Fibroblast of mammary gland (primary cell): Measurements from ENCODE around the gene CTTN.
A peak's percentile ranks its signal among the peaks of the same experiment; 100 is the strongest.
"Not testable (repeated sequence)": the region's sequence is repeated elsewhere in the genome, so short reads cannot be mapped to it uniquely, and the experiment has no call there.

Source experiments
- DNase-seq: peaks from one replicate; pipeline ENCODE4 v3.0.0-alpha.2; 2010; ENCODE audit warnings: low read depth
- H3K4me3 ChIP-seq: 2 replicates; pipeline ENCODE4 v1.5.1; 2011; ENCODE audit warnings: low read depth, mild to moderate bottlenecking, low read length, moderate library complexity; ENCODE audit not compliant: control insufficient read depth
- CTCF ChIP-seq: conservative IDR thresholded peaks from 2 replicates; pipeline ENCODE4 v1.5.1; 2011; ENCODE audit warnings: low read depth, low read length, inconsistent platforms; ENCODE audit not compliant: control insufficient read depth, insufficient read depth

The CTTN gene

GRCh38 chr11:70387564-70387963, 10.8 kb upstream of the CTTN start:
- DNase-seq = no peak
- no peak for TF ChIP-seq CTCF
- H3K4me3 ChIP-seq = no peak overlapping the region

DNA sequence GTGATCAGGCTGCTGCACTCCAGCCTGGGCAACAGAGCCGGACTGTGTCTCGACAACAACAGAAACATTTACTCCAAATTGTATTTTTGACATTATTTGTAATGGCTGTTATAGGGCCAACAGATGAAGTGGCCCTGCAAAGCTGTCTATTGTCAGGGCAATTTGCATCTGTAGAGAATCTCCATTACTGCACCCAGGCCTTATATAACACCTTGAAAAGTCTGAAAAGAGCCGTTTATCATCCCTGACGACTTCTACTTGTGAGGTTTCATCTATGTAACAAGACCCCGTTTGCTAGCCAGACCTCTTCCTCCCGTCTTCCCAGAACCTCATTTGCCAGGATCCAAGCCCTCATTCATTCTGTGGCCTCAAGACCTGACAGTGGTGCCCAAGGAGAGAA, 9.1 kb upstream of the CTTN start:
- DNase-seq = no peak
- no peak overlapping the region for H3K4me3 ChIP-seq
- TF ChIP-seq CTCF = no peak

- DNase-seq, H3K4me3 ChIP-seq: not testable (repeated sequence)
Observed at GRCh38 chr11:70390882-70391281, 7.4 kb upstream of the CTTN start.

- no peak overlapping the region for H3K4me3 ChIP-seq
- TF ChIP-seq CTCF = no peak
- no peak for DNase-seq
Observed at GRCh38 chr11:70394211-70394950, 3.9 kb upstream of the CTTN start.

GRCh38 chr11:70397336-70397982, 870 bp upstream of the CTTN start:
- TF ChIP-seq CTCF = no peak
- DNase-seq = no peak
- peak overlapping the region; percentile 83 for H3K4me3 ChIP-seq

DNA sequence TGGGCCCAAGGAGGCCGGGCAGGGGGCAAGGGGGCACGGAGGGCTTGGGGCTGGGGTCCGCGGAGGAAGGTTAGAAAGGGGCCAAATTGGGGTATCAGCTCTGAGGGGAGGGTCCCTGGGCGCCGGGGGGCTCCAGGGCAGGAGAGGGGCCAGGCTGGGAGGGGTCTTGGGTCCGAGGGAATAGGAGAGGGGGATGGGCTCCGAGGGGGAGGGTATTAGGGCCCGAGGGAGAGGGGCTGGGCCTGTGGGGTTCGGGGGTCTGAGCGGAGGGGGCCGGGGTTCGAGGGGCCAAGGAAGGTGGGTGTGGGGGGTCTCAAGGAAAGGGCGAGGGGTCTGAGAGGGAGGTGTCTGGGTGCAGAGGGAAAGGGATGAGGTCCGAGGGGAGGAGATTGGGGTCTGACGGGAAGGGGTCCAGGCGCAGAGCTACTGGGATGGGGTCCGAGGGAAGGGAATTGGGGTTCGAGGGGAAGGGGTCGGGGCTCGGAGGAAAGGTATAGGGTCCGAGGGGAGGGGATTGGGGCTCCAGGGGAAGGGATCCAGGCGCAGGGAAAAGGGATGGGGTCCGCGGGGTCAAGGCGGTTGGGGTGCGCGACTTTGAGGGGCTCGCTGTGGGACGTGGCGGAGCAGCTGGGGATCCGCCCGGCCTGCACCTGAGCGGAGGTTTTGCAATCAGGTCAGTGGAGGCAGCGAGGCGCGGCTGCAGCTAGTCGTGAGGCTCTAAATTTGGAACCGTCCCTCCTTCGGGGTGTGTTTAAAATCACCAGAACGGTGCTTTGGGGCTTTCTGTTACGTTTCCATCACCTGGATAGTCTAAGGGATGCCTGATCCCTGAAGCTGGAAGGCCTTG, 728 bp downstream of the CTTN start:
- H3K4me3 ChIP-seq = peak overlapping the region; percentile 83
- TF ChIP-seq CTCF = no peak
- DNase-seq = no peak

- peak; percentile 96 for DNase-seq
- peak overlapping the region; percentile 83 for H3K4me3 ChIP-seq
- no peak for TF ChIP-seq CTCF
Observed at GRCh38 chr11:70399681-70400112, 1.4 kb downstream of the CTTN start.
